ENCODE results near the gene CSTPP1.

CSTPP1 gene

GRCh38 chr11:47055534-47055933 is 119.0 kb downstream of the CSTPP1 start:
- Histone ChIP-seq H3K9me3 (ENCODE audit: insufficient read depth, low read length, severe bottlenecking) (no peaks in the 10 kb centered on the region), H3K4me2 (ENCODE audit: insufficient read depth, low read length) (no peak overlapping the region), H3K4me3 (ENCODE audit: low read depth in 1 of 2, low read length in 2 of 2) (no peak overlapping the region), H2AFZ (ENCODE audit: low read depth, low read length) (no peak overlapping the region), H3K27ac (ENCODE audit: low read length) (no peak overlapping the region), H3K79me2 (ENCODE audit: insufficient read depth, low read length) (no peaks in the 10 kb centered on the region), H3K27me3 (ENCODE audit: insufficient read depth, low read length, poor library complexity) (no peaks in the 10 kb centered on the region), H3K4me1 (ENCODE audit: insufficient read depth, low read length) (no peaks in the 10 kb centered on the region), H4K20me1 (ENCODE audit: insufficient read depth, low read length) (no peaks in the 10 kb centered on the region), H3K9ac (ENCODE audit: low read depth, low read length) (no peak overlapping the region), H3K36me3 (ENCODE audit: insufficient read depth, low read length) (peaks cover 9% of the 10 kb centered on the region; the same call in 1 of the 2 replicates)
- no peak for ATAC-seq (ENCODE audit: insufficient read depth, low read depth)
- no peak for TF ChIP-seq EZH2 (IDR thresholded peaks at IDR 0.05; ENCODE audit: borderline replicate concordance, low read depth, low read length, severe bottlenecking)
- TF ChIP-seq CTCF (IDR thresholded peaks at IDR 0.05; ENCODE audit: borderline replicate concordance, extremely low read depth, low read length, poor library complexity, severe bottlenecking), result no peak
- no peak for DNase-seq

- no peak overlapping the region for H2AFZ ChIP-seq (ENCODE audit: low read depth, low read length)
- DNase-seq, result no peak
- H3K79me2 ChIP-seq (ENCODE audit: insufficient read depth, low read length), result no peaks in the 10 kb centered on the region
- no peak overlapping the region for H3K27ac ChIP-seq (ENCODE audit: low read length)
- no peak for ATAC-seq (ENCODE audit: insufficient read depth, low read depth)
- H3K9me3 ChIP-seq (ENCODE audit: insufficient read depth, low read length, severe bottlenecking), result no peaks in the 10 kb centered on the region
- no peaks in the 10 kb centered on the region for H3K4me1 ChIP-seq (ENCODE audit: insufficient read depth, low read length)
- H3K9ac ChIP-seq (ENCODE audit: low read depth, low read length), result no peak overlapping the region
- H3K4me3 ChIP-seq (ENCODE audit: low read depth in 1 of 2, low read length in 2 of 2), result no peak overlapping the region
- no peaks in the 10 kb centered on the region for H4K20me1 ChIP-seq (ENCODE audit: insufficient read depth, low read length)
- no peaks in the 10 kb centered on the region for H3K27me3 ChIP-seq (ENCODE audit: insufficient read depth, low read length, poor library complexity)
- no peak for TF ChIP-seq CTCF (IDR thresholded peaks at IDR 0.05; ENCODE audit: borderline replicate concordance, extremely low read depth, low read length, poor library complexity, severe bottlenecking)
- no peak for TF ChIP-seq EZH2 (IDR thresholded peaks at IDR 0.05; ENCODE audit: borderline replicate concordance, low read depth, low read length, severe bottlenecking)
- H3K36me3 ChIP-seq (ENCODE audit: insufficient read depth, low read length), result peaks cover 9% of the 10 kb centered on the region; the same call in 1 of the 2 replicates
- H3K4me2 ChIP-seq (ENCODE audit: insufficient read depth, low read length), result no peak overlapping the region
Measured at GRCh38 chr11:47056261-47056915, 119.8 kb downstream of the CSTPP1 start.

- ATAC-seq (ENCODE audit: insufficient read depth, low read depth) (no peak), DNase-seq (no peak)
- no peaks in the 10 kb centered on the region for H3K79me2 ChIP-seq (ENCODE audit: insufficient read depth, low read length)
- H3K9me3 ChIP-seq (ENCODE audit: insufficient read depth, low read length, severe bottlenecking), result no peaks in the 10 kb centered on the region
- no peaks in the 10 kb centered on the region for H3K4me1 ChIP-seq (ENCODE audit: insufficient read depth, low read length)
- no peak overlapping the region for H2AFZ ChIP-seq (ENCODE audit: low read depth, low read length)
- no peaks in the 10 kb centered on the region for H4K20me1 ChIP-seq (ENCODE audit: insufficient read depth, low read length)
- no peak overlapping the region for H3K9ac ChIP-seq (ENCODE audit: low read depth, low read length)
- no peak for TF ChIP-seq EZH2 (IDR thresholded peaks at IDR 0.05; ENCODE audit: borderline replicate concordance, low read depth, low read length, severe bottlenecking)
- no peak overlapping the region for H3K27ac ChIP-seq (ENCODE audit: low read length)
- no peaks in the 10 kb centered on the region for H3K27me3 ChIP-seq (ENCODE audit: insufficient read depth, low read length, poor library complexity)
- no peak overlapping the region for H3K4me2 ChIP-seq (ENCODE audit: insufficient read depth, low read length)
- H3K36me3 ChIP-seq (ENCODE audit: insufficient read depth, low read length), result peaks cover 9% of the 10 kb centered on the region; the same call in 1 of the 2 replicates
- H3K4me3 ChIP-seq (ENCODE audit: low read depth in 1 of 2, low read length in 2 of 2), result no peak overlapping the region
Measured at GRCh38 chr11:47057365-47057764, 120.8 kb downstream of the CSTPP1 start.

- no peak for ATAC-seq (ENCODE audit: insufficient read depth, low read depth)
Measured at GRCh38 chr11:47060807-47061206, 124.2 kb downstream of the CSTPP1 start.

More at GRCh38 chr11:47060807-47061206, 124.2 kb downstream of the CSTPP1 start:
- no peak overlapping the region for H3K4me2 ChIP-seq (ENCODE audit: insufficient read depth, low read length)
- H3K4me1 ChIP-seq (ENCODE audit: insufficient read depth, low read length), result no peaks in the 10 kb centered on the region
- no peak overlapping the region for H3K27ac ChIP-seq (ENCODE audit: low read length)
- H2AFZ ChIP-seq (ENCODE audit: low read depth, low read length), result no peak overlapping the region
- no peaks in the 10 kb centered on the region for H3K79me2 ChIP-seq (ENCODE audit: insufficient read depth, low read length)
- H4K20me1 ChIP-seq (ENCODE audit: insufficient read depth, low read length), result no peaks in the 10 kb centered on the region; the same call in 1 of the 2 replicates
- DNase-seq, result no peak
- no peak overlapping the region for H3K9ac ChIP-seq (ENCODE audit: low read depth, low read length)
- H3K4me3 ChIP-seq (ENCODE audit: low read depth in 1 of 2, low read length in 2 of 2), result no peak overlapping the region
- TF ChIP-seq CTCF (IDR thresholded peaks at IDR 0.05; ENCODE audit: borderline replicate concordance, extremely low read depth, low read length, poor library complexity, severe bottlenecking), result no peak
- no peaks in the 10 kb centered on the region for H3K27me3 ChIP-seq (ENCODE audit: insufficient read depth, low read length, poor library complexity)
- H3K36me3 ChIP-seq (ENCODE audit: insufficient read depth, low read length), result peaks cover 2% of the 10 kb centered on the region; the same call in 1 of the 2 replicates
- no peaks in the 10 kb centered on the region for H3K9me3 ChIP-seq (ENCODE audit: insufficient read depth, low read length, severe bottlenecking)

Measured in DND-41 (cell line).